Measurements from ENCODE around the gene SART1.
A peak's percentile ranks its signal among the peaks of the same experiment; 100 is the strongest.
"Not testable (repeated sequence)": the region's sequence is repeated elsewhere in the genome, so short reads cannot be mapped to it uniquely, and the experiment has no call there.

SART1 gene

GRCh38 chr11:65987336-65987735, 25.8 kb downstream of the SART1 start:
- H3K4me3 ChIP-seq (ENCODE audit: low read depth, low read length), result no peak overlapping the region

GRCh38 chr11:65988791-65989592, 27.5 kb downstream of the SART1 start:
- no peak overlapping the region for H3K4me3 ChIP-seq (ENCODE audit: low read depth, low read length)

DNA sequence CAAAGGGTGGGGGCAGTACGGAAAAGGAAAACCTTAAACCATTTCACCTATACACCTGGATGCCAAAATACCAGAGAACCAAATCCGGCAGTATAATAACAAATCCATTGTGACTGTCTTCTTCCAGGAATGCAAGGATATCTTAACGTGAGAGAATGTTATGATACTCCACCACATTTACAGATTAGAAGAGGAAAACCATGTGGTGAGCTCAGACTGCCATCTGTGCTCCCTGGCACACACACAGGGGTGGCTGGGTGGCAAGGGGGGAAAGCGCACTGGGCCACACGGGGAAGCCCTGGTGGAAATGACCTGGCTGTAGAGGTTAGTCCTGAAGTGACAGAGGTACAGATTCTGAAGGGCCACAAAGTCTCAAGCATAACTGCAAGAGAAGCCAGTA, 30.5 kb downstream of the SART1 start:
- H3K4me3 ChIP-seq (ENCODE audit: low read depth, low read length), result no peak overlapping the region

- H3K4me3 ChIP-seq (ENCODE audit: low read depth, low read length), result no peak overlapping the region
These were observed 35.8 kb downstream of the SART1 start for GRCh38 chr11:65997286-65997685.

GRCh38 chr11:66001942-66002647, 40.6 kb downstream of the SART1 start, which contains the start of the genes BANF1 and EIF1AD:
Gene BANF1 (plus strand): TSS chr11:66002503. CDS start chr11:66003251, 748 bp downstream.
Gene EIF1AD (minus strand): TSS chr11:66002157. CDS start chr11:66000389, 1,768 bp downstream.
- H3K4me3 ChIP-seq (ENCODE audit: low read depth, low read length), result peak within 1 kb of the TSS; percentile 99

DNA sequence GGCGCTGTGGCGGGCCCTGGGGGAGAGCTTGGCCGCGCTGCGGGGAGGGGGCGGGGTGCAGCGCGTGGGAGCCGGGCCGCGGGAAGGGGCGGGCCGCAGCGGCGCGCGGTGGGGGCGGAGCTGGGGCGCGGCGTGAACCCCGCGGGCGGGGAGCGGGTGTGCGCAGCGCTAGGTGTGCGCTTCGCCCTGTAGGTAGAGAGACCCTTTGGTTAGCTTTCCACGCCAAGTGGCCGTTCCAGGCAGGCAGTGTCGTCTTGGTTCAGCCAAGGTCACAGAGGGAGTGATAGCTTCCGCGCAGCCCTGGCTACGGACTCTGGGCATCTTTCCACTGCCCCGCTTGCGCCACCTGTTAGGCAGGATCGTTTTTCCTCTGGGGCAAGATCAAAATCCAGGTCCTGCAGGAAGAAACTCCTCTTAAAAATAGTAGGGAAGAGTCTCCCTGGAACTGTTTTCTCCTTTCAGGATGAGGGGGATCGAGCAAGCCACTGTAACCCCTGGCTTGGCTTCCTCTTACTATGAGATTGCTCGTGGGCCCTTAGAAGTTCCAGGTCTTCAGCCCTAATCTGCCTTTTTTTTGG, 41.2 kb downstream of the SART1 start:
- H3K4me3 ChIP-seq (ENCODE audit: low read depth, low read length), result peak overlapping the region; percentile 99

GRCh38 chr11:66003291-66003690, 41.8 kb downstream of the SART1 start:
- H3K4me3 ChIP-seq (ENCODE audit: low read depth, low read length), result peak overlapping the region; percentile 99

DNA sequence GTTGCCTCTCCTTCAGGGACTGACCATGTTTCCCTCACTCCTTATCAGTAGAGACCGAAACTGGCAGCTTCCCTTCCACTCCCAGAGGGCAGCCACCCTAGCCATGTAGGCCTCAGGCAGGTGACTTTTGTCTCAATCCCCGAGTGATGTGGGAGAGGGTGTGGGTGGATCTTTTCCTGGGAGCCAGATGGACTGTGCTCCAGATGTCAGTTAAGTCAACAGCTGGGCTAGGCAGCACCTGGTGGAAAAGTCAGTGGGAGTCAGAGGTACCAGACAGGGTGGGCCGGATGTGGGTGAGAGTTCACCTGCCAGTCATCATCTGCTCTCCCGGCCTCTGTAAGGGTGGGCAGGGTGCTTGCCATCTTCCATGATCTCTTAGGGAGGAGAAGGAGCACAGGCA, 42.7 kb downstream of the SART1 start:
- no peak overlapping the region for H3K4me3 ChIP-seq (ENCODE audit: low read depth, low read length)

GRCh38 chr11:66006134-66006890, 44.8 kb downstream of the SART1 start:
- H3K4me3 ChIP-seq (ENCODE audit: low read depth, low read length), result no peak overlapping the region

DNA sequence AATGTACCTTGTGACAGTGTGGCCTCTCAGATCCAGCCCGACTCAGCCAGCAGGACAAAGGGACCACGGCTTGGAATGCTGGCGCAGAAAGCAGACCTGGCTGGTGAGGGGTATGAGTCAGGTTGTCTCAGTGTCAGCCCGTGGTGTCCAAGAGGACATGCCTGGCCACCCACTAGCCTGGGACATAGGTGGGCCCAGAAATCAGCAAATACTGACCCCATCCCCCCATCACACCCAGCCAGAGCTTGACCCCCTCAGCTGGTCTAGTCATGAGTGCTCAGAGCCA, 45.3 kb downstream of the SART1 start:
- no peak overlapping the region for H3K4me3 ChIP-seq (ENCODE audit: low read depth, low read length)

DNA sequence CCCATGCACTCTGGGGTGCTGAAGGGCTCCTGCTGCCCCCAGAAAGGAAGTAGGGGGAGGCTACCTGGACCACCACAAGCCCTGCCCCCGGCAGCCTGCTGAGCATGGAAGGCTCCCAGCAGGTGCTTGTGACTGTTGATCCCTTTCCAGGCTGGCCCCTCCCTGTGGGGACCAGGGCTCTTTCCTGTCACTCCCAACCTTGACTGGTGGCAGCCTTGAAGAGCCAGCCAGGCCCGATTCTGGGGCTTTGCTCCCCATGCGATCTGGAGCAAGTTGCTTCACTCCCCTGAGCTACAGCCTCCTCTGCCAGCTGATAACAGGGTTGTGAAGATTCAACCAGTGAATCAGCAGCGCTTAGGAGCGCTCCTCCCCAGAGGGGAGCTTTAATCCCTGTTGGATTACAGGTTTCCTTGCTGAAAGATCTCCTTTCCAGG, 45.7 kb downstream of the SART1 start:
- no peak overlapping the region for H3K4me3 ChIP-seq (ENCODE audit: low read depth, low read length)

DNA sequence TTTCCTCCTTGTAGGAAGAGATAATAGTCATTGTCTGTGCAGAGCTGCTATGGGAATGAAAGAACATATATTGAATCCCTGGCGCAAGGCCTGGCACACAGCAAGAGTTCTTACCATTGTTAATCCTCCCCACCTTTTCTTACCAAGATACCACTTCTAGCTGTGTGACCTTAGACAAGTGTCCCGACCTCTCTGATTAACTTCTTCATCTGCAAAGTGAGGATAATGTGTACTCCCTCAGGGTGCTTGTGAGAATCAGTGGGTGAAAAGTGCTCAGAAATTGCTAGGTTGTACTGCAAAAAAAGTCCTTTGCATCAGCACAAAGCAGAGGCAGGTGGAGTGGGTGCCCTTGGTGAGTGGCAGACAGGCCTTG, 46.5 kb downstream of the SART1 start:
- H3K4me3 ChIP-seq (ENCODE audit: low read depth, low read length), result no peak overlapping the region

- no peak overlapping the region for H3K4me3 ChIP-seq (ENCODE audit: low read depth, low read length)
These were observed 47.1 kb downstream of the SART1 start for GRCh38 chr11:66008468-66009101.

DNA sequence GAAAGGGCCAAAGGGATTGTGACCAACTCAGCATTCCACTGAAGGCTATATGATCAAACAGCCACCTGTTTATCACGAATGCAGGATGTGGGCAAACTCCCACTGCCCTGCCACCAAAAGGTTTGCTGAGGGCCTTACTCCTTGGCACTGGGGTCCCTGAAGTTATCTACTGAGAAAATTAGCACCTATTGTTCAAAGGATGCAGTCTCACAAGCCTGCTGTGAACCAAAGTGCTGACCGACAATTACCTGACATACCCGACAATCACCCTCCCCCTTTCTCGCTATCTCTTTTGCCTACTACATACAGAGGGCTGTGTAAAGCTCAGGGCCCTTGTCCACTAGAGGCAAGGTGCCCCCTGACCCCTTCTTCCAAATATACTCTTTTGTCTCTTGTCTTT, 48.5 kb downstream of the SART1 start:
- not testable (repeated sequence) for H3K4me3 ChIP-seq (ENCODE audit: low read depth, low read length)

- H3K4me3 ChIP-seq (ENCODE audit: low read depth, low read length), result no peak overlapping the region
These were observed 49.8 kb downstream of the SART1 start for GRCh38 chr11:66011239-66011784.

- H3K4me3 ChIP-seq (ENCODE audit: low read depth, low read length), result no peak within 1 kb of the TSS
These were observed 50.3 kb downstream of the SART1 start, which contains the start of gene CST6 for GRCh38 chr11:66011785-66012303. Gene CST6 (plus strand): TSS chr11:66012008. CDS start chr11:66012045, 37 bp downstream.

DNA sequence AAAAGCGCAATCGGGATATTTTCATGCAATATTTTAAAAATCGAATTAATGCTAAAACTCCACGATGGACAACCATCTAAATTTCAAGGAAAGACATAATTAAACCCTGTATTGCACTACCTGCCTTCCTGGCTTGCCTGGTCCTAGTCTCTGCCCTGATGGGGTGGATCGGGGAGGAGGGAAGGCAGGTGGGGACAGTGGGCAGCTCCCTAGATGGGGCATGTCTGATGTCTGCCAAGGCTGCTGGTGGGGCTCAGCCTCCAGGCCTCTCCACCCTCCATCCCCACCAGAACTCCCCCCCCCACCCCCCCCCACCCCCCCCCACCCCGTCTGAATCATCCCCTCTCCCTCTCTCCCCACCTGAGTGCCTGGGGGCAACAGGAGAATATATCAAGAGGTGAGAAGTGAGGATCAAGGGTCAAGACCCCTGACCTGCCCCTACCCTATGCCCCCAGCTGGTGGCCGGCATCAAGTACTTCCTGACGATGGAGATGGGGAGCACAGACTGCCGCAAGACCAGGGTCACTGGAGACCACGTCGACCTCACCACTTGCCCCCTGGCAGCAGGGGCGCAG, 50.9 kb downstream of the SART1 start:
- H3K4me3 ChIP-seq (ENCODE audit: low read depth, low read length), result no peak overlapping the region

GRCh38 chr11:66012946-66013761, 51.6 kb downstream of the SART1 start:
- H3K4me3 ChIP-seq (ENCODE audit: low read depth, low read length), result no peak overlapping the region

DNA sequence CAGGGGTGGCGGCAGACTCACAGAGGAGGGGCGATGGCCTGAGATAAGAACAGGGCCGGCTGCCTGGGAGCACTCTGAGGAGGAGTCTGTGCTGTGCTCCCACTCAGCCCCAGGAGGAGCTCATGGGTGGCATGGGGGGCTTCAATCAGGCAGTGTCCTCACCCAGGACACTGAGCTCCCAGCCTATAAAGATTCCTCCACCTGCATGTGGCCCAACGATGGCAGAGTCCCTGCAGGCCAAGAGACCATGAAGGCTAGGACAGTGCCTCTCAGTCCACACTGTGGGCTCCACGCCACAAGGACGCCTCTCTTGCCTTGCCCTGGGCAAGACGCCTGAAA, 52.2 kb downstream of the SART1 start:
- no peak overlapping the region for H3K4me3 ChIP-seq (ENCODE audit: low read depth, low read length)

Data from iPS-11a (cell line).